ENCODE results near the gene RALGAPA2.

GRCh38 chr20:20505554-20505953, 206.9 kb downstream of the RALGAPA2 start:
- TF ChIP-seq POLR2A (IDR thresholded peaks at IDR 0.05) (no peak), CTCF (IDR thresholded peaks at IDR 0.05) (no peak), EP300 (IDR thresholded peaks at IDR 0.05) (no peak)
